Astrocyte of the cerebellum (primary cell): ENCODE data around the gene MEGF11.

Experiments used
- DNase-seq: peaks from one replicate; pipeline ENCODE4 v3.0.0-alpha.2; 2011; ENCODE audit warnings: low read depth
- H3K4me3 ChIP-seq: 2 replicates; pipeline ENCODE4 v1.5.1; 2011; ENCODE audit warnings: mild to moderate bottlenecking, low read depth, low read length, moderate library complexity
- CTCF ChIP-seq: IDR thresholded peaks from 2 replicates; pipeline ENCODE4 v1.5.1; 2012; ENCODE audit warnings: low read length, low read depth, moderate library complexity, mild to moderate bottlenecking; ENCODE audit errors: missing control alignments
- in situ Hi-C: cut with HindIII; loops from 2 replicates; pipeline ENCODE4 v1.10.0; 2017; ENCODE audit warnings: low sequenced_read_pairs

Gene MEGF11

DNA sequence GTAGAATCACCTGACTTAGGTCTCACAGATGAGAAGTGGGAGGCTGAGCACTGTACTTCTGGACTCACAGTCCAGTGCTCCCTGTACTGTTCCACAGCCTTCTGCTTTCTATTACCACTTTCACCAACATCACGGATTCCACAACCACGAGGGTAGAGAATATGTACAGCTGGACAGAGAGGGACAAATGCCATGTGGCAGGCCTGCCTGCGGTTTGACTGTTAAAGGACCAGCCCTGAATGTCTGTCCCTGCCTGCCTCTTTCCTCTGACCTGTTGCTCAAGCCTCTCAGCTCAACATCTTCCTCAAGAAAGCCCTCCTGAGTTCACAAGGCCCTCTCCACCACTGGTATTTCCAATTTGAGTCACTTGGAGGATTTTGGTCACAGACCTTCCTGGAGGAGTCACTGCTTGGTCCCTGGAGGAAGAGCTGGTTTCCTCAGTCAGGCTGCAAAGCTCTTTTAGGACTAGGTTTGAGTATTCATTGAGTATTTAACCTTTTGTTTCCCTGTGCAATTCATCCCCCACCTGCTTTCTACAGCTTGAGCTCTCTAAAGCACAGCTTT, 335.1 kb downstream of the MEGF11 start:
- no peak for DNase-seq

DNA sequence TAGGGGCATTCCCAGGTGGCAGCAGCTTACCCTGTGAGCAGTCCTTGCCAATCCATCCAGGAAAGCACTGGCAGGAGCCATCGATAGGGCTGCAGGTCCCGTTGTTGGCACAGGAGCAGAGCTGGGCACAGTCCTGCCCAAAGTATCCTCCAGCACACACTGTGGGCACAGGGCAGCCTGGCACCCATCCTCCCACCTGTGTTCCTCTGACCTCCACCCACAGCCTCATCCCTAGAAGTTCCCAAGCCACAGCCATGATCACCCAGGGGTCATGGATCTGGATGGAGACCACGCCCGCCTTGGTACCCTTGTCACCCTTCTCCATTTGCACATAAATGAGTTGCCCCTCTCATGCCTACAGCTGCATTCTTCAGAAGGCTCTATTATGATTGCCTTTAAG, 335.6 kb downstream of the MEGF11 start:
- no peak for TF ChIP-seq CTCF
- H3K4me3 ChIP-seq, result no peak overlapping the region
- in situ Hi-C loops, result no loop called here
- no peak for DNase-seq

More for the DNA sequence above, 335.1 kb downstream of the MEGF11 start:
- TF ChIP-seq CTCF, result no peak
- in situ Hi-C loops, result no loop called here
- H3K4me3 ChIP-seq, result no peak overlapping the region

- no peak for DNase-seq
- no peak overlapping the region for H3K4me3 ChIP-seq
- in situ Hi-C loops, result no loop called here
- no peak for TF ChIP-seq CTCF
Measured at GRCh38 chr15:65917407-65917756, 336.2 kb downstream of the MEGF11 start.

DNA sequence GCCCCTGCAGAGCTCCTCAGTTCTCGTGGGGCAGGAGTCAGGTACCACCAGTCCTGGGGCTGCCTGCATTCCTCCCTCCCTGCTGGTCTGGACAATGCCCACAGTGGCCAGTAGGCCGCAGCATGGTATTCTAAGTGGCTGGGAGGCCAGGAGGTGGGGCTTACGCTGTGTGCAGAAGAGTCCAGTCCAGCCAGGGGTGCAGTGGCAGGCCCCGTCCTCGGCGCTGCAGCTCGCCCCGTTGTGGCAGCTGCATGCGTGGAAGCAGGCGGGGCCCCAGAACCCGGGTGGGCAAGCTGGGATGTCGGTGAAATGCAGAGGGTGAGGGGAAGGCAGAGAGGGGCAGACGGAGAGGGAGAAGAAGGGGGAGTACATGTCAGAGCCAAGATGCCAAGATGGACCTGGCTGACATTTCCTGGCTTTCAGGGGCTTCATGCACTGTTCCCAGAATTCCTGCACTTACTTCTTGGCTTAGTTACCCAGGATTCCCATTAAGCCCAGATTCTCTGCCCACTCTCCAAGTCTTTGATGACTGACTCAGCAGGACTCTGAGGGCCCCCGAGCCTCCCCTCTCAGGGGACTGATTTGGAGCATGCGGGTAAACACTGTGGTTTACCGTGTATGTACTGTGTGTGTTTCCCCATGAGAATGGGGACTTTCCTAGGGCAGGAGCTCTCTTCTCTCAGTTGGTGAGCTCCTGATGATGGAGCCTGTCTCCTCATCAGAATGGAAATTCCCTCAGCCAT, 336.7 kb downstream of the MEGF11 start:
- DNase-seq, result peak; percentile 36

DNA sequence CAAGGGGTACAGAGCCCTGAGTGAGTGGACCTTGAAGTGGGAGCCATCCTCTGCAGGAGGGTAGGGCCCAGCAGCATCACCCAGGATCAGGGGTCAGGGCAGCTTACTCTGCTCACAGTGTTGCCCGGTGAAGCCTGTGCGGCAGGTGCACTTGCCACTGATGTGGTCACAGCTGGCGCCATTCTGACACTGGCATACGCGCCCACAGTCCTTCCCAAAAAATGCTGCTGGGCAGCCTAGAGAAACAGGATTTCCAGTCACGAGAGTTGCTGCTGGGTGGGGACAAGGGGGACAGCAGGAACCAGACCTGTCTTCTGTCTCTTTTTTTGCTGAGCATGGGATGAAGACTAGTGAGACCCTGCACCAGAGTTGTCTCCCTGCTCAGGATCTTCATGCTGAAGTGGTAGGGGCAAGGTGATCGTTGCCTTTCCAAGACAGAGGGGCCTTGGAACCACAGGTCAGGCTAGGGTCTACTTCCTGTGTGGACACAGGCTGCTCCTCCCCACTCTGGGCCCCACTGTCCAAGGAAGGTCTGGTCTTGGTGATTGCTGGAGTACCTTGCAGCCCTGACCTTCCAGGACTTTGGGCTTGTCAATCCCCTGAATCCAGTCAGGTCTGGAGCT, 337.4 kb downstream of the MEGF11 start:
- no peak for TF ChIP-seq CTCF
- no peak overlapping the region for H3K4me3 ChIP-seq
- no peak for DNase-seq
- in situ Hi-C loops, result no loop called here

More for the DNA sequence above, 336.7 kb downstream of the MEGF11 start:
- peak; percentile 78 for TF ChIP-seq CTCF
- H3K4me3 ChIP-seq, result no peak overlapping the region
- in situ Hi-C loops, result no loop called here

- DNase-seq, result no peak
- TF ChIP-seq CTCF, result no peak
- no peak overlapping the region for H3K4me3 ChIP-seq
- in situ Hi-C loops, result no loop called here
Measured at GRCh38 chr15:65914981-65915925, 338.3 kb downstream of the MEGF11 start.
